Keratinocyte (primary cell): ENCODE data around the gene ITPKB. TPM values are rescaled to one million over a fixed set of nuclear protein-coding genes. Genes with fewer than 3 reads are reported as not detected.

Experiments used
- DNase-seq: peaks from one replicate; pipeline ENCODE4 v3.0.0-alpha.2; 2011; ENCODE audit warnings: low read depth, missing footprints, low spot score
- FAIRE-seq: peaks from 2 replicates; lab custom pipeline; 2011; peaks lifted over from hg19 to GRCh38; lab: Jason Lieb, UNC
- H2AFZ ChIP-seq: 2 replicates; pipeline ENCODE4 v1.6.0; 2012; ENCODE audit warnings: low read length, control low read depth, inconsistent platforms; ENCODE audit not compliant: control insufficient read depth
- H3K27ac ChIP-seq: 2 replicates; pipeline ENCODE4 v1.5.1; 2011; ENCODE audit warnings: low read length; ENCODE audit not compliant: control insufficient read depth, insufficient read depth
- H3K27me3 ChIP-seq: 3 replicates; pipeline ENCODE4 v1.6.0; 2011; ENCODE audit warnings: low read length; ENCODE audit not compliant: control insufficient read depth, insufficient read depth; ENCODE audit errors: extremely low read depth
- H3K36me3 ChIP-seq, 2 experiments: 2 replicates in 1 of 2; 3 replicates in 1 of 2; pipeline ENCODE4 v1.5.1; 2011; ENCODE audit warnings: low read length in 2 of 2, mild to moderate bottlenecking in 1 of 2; ENCODE audit not compliant: control insufficient read depth in 2 of 2, insufficient read depth in 2 of 2; ENCODE audit errors: extremely low read depth in 1 of 2
- H3K4me1 ChIP-seq: 3 replicates; pipeline ENCODE4 v1.5.1; 2011; ENCODE audit warnings: low read length; ENCODE audit not compliant: control insufficient read depth, insufficient read depth; ENCODE audit errors: extremely low read depth
- H3K4me2 ChIP-seq: 3 replicates; pipeline ENCODE4 v1.6.0; 2011; ENCODE audit warnings: low read depth, low read length; ENCODE audit not compliant: control insufficient read depth, insufficient read depth; ENCODE audit errors: extremely low read depth
- H3K4me3 ChIP-seq, 3 experiments: fragments of 200-600 bp in 1 of 3; sonication (generic) in 1 of 3; 2 replicates in 2 of 3; 3 replicates in 1 of 3; pipeline ENCODE4 v1.5.1; 2011 to 2016; ENCODE audit warnings: low read length in 3 of 3, mild to moderate bottlenecking in 3 of 3, control low read depth in 2 of 3, inconsistent platforms in 1 of 3, low read depth in 1 of 3, mixed read lengths in 1 of 3, mixed run types in 1 of 3, moderate library complexity in 1 of 3; ENCODE audit not compliant: control insufficient read depth in 2 of 3, insufficient read depth in 2 of 3; ENCODE audit errors: extremely low read depth in 1 of 3
- H3K79me2 ChIP-seq: 2 replicates; pipeline ENCODE4 v1.6.0; 2012; ENCODE audit warnings: low read length; ENCODE audit not compliant: control insufficient read depth, insufficient read depth
- H3K9ac ChIP-seq: 3 replicates; pipeline ENCODE4 v1.6.0; 2011; ENCODE audit warnings: low read length; ENCODE audit not compliant: control insufficient read depth, insufficient read depth; ENCODE audit errors: extremely low read depth
- H3K9me1 ChIP-seq: 3 replicates; pipeline ENCODE4 v1.6.0; 2011; ENCODE audit warnings: low read length; ENCODE audit not compliant: control insufficient read depth, insufficient read depth; ENCODE audit errors: extremely low read depth
- H3K9me3 ChIP-seq: 2 replicates; pipeline ENCODE4 v1.5.1; 2012; ENCODE audit warnings: low read depth, low read length; ENCODE audit not compliant: control insufficient read depth
- H4K20me1 ChIP-seq: 3 replicates; pipeline ENCODE4 v1.6.0; 2011; ENCODE audit warnings: low read length; ENCODE audit not compliant: control insufficient read depth, insufficient read depth; ENCODE audit errors: extremely low read depth
- EZH2 ChIP-seq: IDR thresholded peaks from one replicate; pipeline ENCODE4 v1.6.1; 2012; ENCODE audit warnings: inconsistent platforms, mild to moderate bottlenecking, low read length, moderate library complexity
- dilution Hi-C: fragments of 300-500 bp; cut with MboI; formaldehyde crosslinking; loops from one replicate; pipeline ENCODE4 v1.7.0; 2020; ENCODE audit warnings: low sequenced_read_pairs; ENCODE audit not compliant: extremely low pct_ligation_motif_present
- polyA plus RNA-seq, 5 experiments: library from polyadenylated mRNA; depleted of rRNA in 3 of 5; stranded (reverse) in 3 of 5; stranded (forward) in 1 of 5; unstranded in 1 of 5; fragments of >200 nt; gene quantifications; 1 replicate in 1 of 5; 2 replicates in 3 of 5; 3 replicates in 1 of 5; pipeline versions ENCODE4 v1.2.1 to v1.2.3, GENCODE V29; 2011 to 2012; ENCODE audit warnings: missing spikeins in 2 of 5, low read depth in 1 of 5, low replicate concordance in 1 of 5
- TF ChIP-seq, protein P1 (sequence below), 3 experiments: IDR thresholded peaks in 1 of 3; conservative IDR thresholded peaks in 1 of 3; optimal IDR thresholded peaks in 1 of 3; 2 replicates in 2 of 3; 3 replicates in 1 of 3; pipeline versions ENCODE3 to v1.5.1; 2011; ENCODE audit warnings: low read length in 3 of 3, mild to moderate bottlenecking in 3 of 3, moderate library complexity in 2 of 3, control low read depth in 1 of 3, inconsistent platforms in 1 of 3; ENCODE audit not compliant: insufficient read depth in 2 of 3; ENCODE audit errors: extremely low read depth in 1 of 3

ITPKB gene
- polyA plus RNA-seq, 1 donor (not counting 4 experiments of a cell fraction or from before 2014, with no cell fraction given): 3.2 TPM

DNA sequence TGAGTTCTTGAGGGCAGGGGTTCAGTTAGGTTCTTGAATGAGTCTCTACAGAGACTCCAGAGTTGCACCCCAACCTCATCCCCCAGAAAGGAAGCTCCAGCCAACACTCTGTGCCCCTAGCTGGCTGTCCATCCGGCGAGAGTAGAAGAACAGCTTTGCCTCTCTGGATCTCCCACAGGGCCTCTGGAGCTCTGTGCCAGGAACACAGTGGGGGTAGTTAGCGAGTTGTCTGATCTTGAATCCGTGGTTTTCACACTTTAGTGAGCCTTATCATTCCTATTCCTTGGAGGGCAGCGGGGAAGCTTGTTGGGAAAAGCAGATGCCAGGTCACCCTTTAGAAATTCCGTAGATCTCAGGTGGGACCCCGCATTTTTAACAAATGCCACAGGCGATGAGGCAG lies 145.5 kb downstream of the ITPKB start:
- Histone ChIP-seq H2AFZ (no peak overlapping the region), H3K9me3 (no peaks in the 10 kb centered on the region), H3K36me3 (no peaks in the 10 kb centered on the region), H3K9me1 (no peaks in the 10 kb centered on the region), H3K27ac (no peak overlapping the region), H3K79me2 (no peaks in the 10 kb centered on the region), H4K20me1 (no peaks in the 10 kb centered on the region), H3K9ac (no peak overlapping the region), H3K4me1 (no peaks in the 10 kb centered on the region), H3K4me3 (no peak overlapping the region), H3K27me3 (peaks cover 2% of the 10 kb centered on the region), H3K4me2 (no peak overlapping the region)
- no peak for TF ChIP-seq EZH2
- DNase-seq (no peak), FAIRE-seq (no peak)
- dilution Hi-C loops: no loop called here

DNA sequence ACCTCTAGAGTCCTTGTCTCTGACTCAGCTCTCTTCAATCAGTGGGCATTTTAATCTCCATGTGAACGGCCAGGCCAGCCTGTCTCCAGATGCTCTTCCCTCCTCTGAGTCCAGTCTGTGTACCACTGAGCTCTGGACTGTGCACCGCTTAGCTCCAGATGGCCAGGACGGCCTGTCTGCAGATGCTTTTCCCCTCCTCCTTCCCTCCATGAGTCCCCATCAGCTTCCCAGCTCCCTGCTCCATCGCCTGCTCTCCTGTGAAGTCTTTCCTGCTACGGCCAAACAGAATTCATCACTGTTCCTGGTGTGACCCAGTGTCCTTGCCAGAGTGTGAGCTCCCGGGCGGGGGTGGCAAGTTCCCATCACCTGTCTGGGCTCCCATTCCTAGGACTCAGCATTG lies 148.5 kb downstream of the ITPKB start:
- Histone ChIP-seq H3K27me3 (peaks cover 7% of the 10 kb centered on the region), H3K9me3 (no peaks in the 10 kb centered on the region), H3K36me3 (no peaks in the 10 kb centered on the region), H3K79me2 (no peaks in the 10 kb centered on the region), H4K20me1 (no peaks in the 10 kb centered on the region), H3K27ac (no peak overlapping the region), H3K4me2 (no peak overlapping the region), H3K4me3 (no peak overlapping the region), H2AFZ (no peak overlapping the region), H3K9ac (no peak overlapping the region), H3K9me1 (no peaks in the 10 kb centered on the region), H3K4me1 (no peaks in the 10 kb centered on the region)
- FAIRE-seq: no peak
- dilution Hi-C loops: no loop called here
- TF ChIP-seq EZH2: no peak
- TF ChIP-seq, protein P1, sequence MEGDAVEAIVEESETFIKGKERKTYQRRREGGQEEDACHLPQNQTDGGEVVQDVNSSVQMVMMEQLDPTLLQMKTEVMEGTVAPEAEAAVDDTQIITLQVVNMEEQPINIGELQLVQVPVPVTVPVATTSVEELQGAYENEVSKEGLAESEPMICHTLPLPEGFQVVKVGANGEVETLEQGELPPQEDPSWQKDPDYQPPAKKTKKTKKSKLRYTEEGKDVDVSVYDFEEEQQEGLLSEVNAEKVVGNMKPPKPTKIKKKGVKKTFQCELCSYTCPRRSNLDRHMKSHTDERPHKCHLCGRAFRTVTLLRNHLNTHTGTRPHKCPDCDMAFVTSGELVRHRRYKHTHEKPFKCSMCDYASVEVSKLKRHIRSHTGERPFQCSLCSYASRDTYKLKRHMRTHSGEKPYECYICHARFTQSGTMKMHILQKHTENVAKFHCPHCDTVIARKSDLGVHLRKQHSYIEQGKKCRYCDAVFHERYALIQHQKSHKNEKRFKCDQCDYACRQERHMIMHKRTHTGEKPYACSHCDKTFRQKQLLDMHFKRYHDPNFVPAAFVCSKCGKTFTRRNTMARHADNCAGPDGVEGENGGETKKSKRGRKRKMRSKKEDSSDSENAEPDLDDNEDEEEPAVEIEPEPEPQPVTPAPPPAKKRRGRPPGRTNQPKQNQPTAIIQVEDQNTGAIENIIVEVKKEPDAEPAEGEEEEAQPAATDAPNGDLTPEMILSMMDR (optimal IDR thresholded peaks at IDR 0.05 in 1 of 3, IDR thresholded peaks at IDR 0.05 in 1 of 3, conservative IDR thresholded peaks at IDR 0.05 in 1 of 3; ENCODE audit: extremely low read depth in 1 of 3, insufficient read depth in 2 of 3, low read length in 3 of 3): no peak
- no peak for DNase-seq
